Ectodermal cell (in vitro differentiated cells): ENCODE measurements around the gene ACO1.

Experiments
- H3K27ac ChIP-seq: 2 replicates; pipeline ENCODE4 v1.7.0; 2013; ENCODE audit warnings: mild to moderate bottlenecking, low read depth, low read length; ENCODE audit not compliant: insufficient read depth, poor library complexity, severe bottlenecking
- H3K27me3 ChIP-seq: 2 replicates; pipeline ENCODE4 v1.7.0; 2013; ENCODE audit warnings: mild to moderate bottlenecking, low read length; ENCODE audit not compliant: insufficient read depth, control insufficient read depth, poor library complexity, severe bottlenecking
- H3K36me3 ChIP-seq: one replicate; pipeline ENCODE4 v1.7.0; 2013; ENCODE audit warnings: low read length; ENCODE audit not compliant: control insufficient read depth, insufficient read depth
- H3K4me1 ChIP-seq: one replicate; pipeline ENCODE4 v1.7.0; 2013; ENCODE audit warnings: low read length; ENCODE audit not compliant: control insufficient read depth, insufficient read depth
- H3K4me3 ChIP-seq: 2 replicates; pipeline ENCODE4 v1.7.0; 2013; ENCODE audit warnings: low read depth, low read length, control low read depth; ENCODE audit not compliant: insufficient read depth
- H3K9me3 ChIP-seq: 2 replicates; pipeline ENCODE4 v1.7.0; 2013; ENCODE audit warnings: mild to moderate bottlenecking, low read length, moderate library complexity; ENCODE audit not compliant: control insufficient read depth
- WGBS, 2 experiments: methylation state at CpG; one replicate each; pipeline ENCODE4 v1.1.7; 2013; ENCODE audit warnings: missing lambda C conversion rate in 2 of 2; 5-methylcytosine and 5-hydroxymethylcytosine counted together

ACO1 gene

GRCh38 chr9:32431196-32431595 lies 46.8 kb downstream of the ACO1 start:
- no peak overlapping the region for H3K27ac ChIP-seq
- WGBS, 2 experiments, result 96 to 97% methylated on average over 8 of the region's 8 CpGs
- H3K4me3 ChIP-seq, result no peak overlapping the region
- H3K9me3 ChIP-seq, result no peaks in the 10 kb centered on the region
- no peaks in the 10 kb centered on the region for H3K27me3 ChIP-seq
- H3K36me3 ChIP-seq, result no peaks in the 10 kb centered on the region
- no peaks in the 10 kb centered on the region for H3K4me1 ChIP-seq

- WGBS, 2 experiments, result 90 to 91% methylated on average over 10 of the region's 10 CpGs
- no peak overlapping the region for H3K27ac ChIP-seq
- H3K9me3 ChIP-seq, result no peaks in the 10 kb centered on the region
- no peaks in the 10 kb centered on the region for H3K4me1 ChIP-seq
- H3K36me3 ChIP-seq, result no peaks in the 10 kb centered on the region
- H3K27me3 ChIP-seq, result no peaks in the 10 kb centered on the region
- H3K4me3 ChIP-seq, result no peak overlapping the region
Observed at GRCh38 chr9:32431940-32432555, 47.6 kb downstream of the ACO1 start.

GRCh38 chr9:32434892-32435291 lies 50.4 kb downstream of the ACO1 start:
- H3K36me3 ChIP-seq, result no peaks in the 10 kb centered on the region
- 91 to 94% methylated on average over 6 of the region's 6 CpGs for WGBS, 2 experiments

GRCh38 chr9:32441678-32442077 lies 57.2 kb downstream of the ACO1 start:
- H3K9me3 ChIP-seq, result no peaks in the 10 kb centered on the region
- H3K4me3 ChIP-seq, result no peak overlapping the region
- H3K4me1 ChIP-seq, result peaks cover 5% of the 10 kb centered on the region
- WGBS, 2 experiments, result 88 to 90% methylated on average over 4 to 5 of the region's 5 CpGs
- H3K27ac ChIP-seq, result no peak overlapping the region
- no peaks in the 10 kb centered on the region for H3K27me3 ChIP-seq
- H3K36me3 ChIP-seq, result no peaks in the 10 kb centered on the region

More at GRCh38 chr9:32434892-32435291, 50.4 kb downstream of the ACO1 start:
- H3K27me3 ChIP-seq, result no peaks in the 10 kb centered on the region
- H3K9me3 ChIP-seq, result no peaks in the 10 kb centered on the region
- H3K27ac ChIP-seq, result no peak overlapping the region
- no peak overlapping the region for H3K4me3 ChIP-seq
- no peaks in the 10 kb centered on the region for H3K4me1 ChIP-seq

- no peaks in the 10 kb centered on the region for H3K27me3 ChIP-seq
- H3K36me3 ChIP-seq, result no peaks in the 10 kb centered on the region
- H3K9me3 ChIP-seq, result no peaks in the 10 kb centered on the region
- no peak overlapping the region for H3K4me3 ChIP-seq
- peaks cover 5% of the 10 kb centered on the region for H3K4me1 ChIP-seq
- no peak overlapping the region for H3K27ac ChIP-seq
Observed at GRCh38 chr9:32442433-32442832, 58.0 kb downstream of the ACO1 start.

GRCh38 chr9:32449969-32450368 lies 65.5 kb downstream of the ACO1 start:
- no peak overlapping the region for H3K27ac ChIP-seq
- peaks cover 5% of the 10 kb centered on the region for H3K36me3 ChIP-seq
- no peaks in the 10 kb centered on the region for H3K9me3 ChIP-seq
- H3K4me3 ChIP-seq, result no peak overlapping the region
- no peaks in the 10 kb centered on the region for H3K4me1 ChIP-seq
- no peaks in the 10 kb centered on the region for H3K27me3 ChIP-seq
- 95 to 96% methylated on average over 6 of the region's 6 CpGs for WGBS, 2 experiments

- Histone ChIP-seq H3K36me3 (no peaks in the 10 kb centered on the region), H3K4me3 (no peak overlapping the region), H3K27me3 (no peaks in the 10 kb centered on the region), H3K9me3 (no peaks in the 10 kb centered on the region), H3K27ac (no peak overlapping the region), H3K4me1 (no peaks in the 10 kb centered on the region)
- 88 to 90% methylated on average over 1 of the region's 1 CpG for WGBS, 2 experiments
Observed at GRCh38 chr9:32454280-32454679, 69.8 kb downstream of the ACO1 start.

GRCh38 chr9:32455738-32456137 lies 71.3 kb downstream of the ACO1 start:
- Histone ChIP-seq H3K36me3 (no peaks in the 10 kb centered on the region), H3K4me1 (no peaks in the 10 kb centered on the region), H3K4me3 (no peak overlapping the region), H3K27ac (no peak overlapping the region), H3K27me3 (no peaks in the 10 kb centered on the region), H3K9me3 (no peaks in the 10 kb centered on the region)
- 83 to 86% methylated on average over 5 of the region's 5 CpGs for WGBS, 2 experiments

- WGBS, 2 experiments, result 100% methylated on average over 1 of the region's 1 CpG
- no peaks in the 10 kb centered on the region for H3K4me1 ChIP-seq
- H3K4me3 ChIP-seq, result no peak overlapping the region
- no peaks in the 10 kb centered on the region for H3K9me3 ChIP-seq
- no peaks in the 10 kb centered on the region for H3K36me3 ChIP-seq
- no peak overlapping the region for H3K27ac ChIP-seq
- no peaks in the 10 kb centered on the region for H3K27me3 ChIP-seq
Observed at GRCh38 chr9:32456564-32456963, 72.1 kb downstream of the ACO1 start.

- no peaks in the 10 kb centered on the region for H3K36me3 ChIP-seq
- H3K4me1 ChIP-seq, result no peaks in the 10 kb centered on the region
- no peaks in the 10 kb centered on the region for H3K9me3 ChIP-seq
- H3K27ac ChIP-seq, result no peak overlapping the region
- H3K4me3 ChIP-seq, result no peak overlapping the region
- WGBS, 2 experiments, result 85 to 89% methylated on average over 5 of the region's 5 CpGs
- H3K27me3 ChIP-seq, result no peaks in the 10 kb centered on the region
Observed at GRCh38 chr9:32463500-32464293, 79.3 kb downstream of the ACO1 start.
